ENCODE results near the gene CAPN2.

- TF ChIP-seq CTCF (conservative IDR thresholded peaks at IDR 0.05) (no peak), EZH2 (IDR thresholded peaks at IDR 0.05; ENCODE audit: low read depth) (no peak)
These were observed 1.4 kb downstream of the CAPN2 start for GRCh38 chr1:223713546-223714420.
